Measurements from ENCODE around the gene P4HA2.
A peak's percentile ranks its signal among the peaks of the same experiment; 100 is the strongest.

P4HA2 gene

GRCh38 chr5:132184588-132184987, 43.1 kb downstream of the P4HA2 start:
- Histone ChIP-seq H3K27me3 (ENCODE audit: insufficient read depth, low read depth, severe bottlenecking) (no peaks in the 10 kb centered on the region), H3K9me3 (ENCODE audit: severe bottlenecking) (no peaks in the 10 kb centered on the region), H3K27ac (no peak overlapping the region), H3K36me3 (no peaks in the 10 kb centered on the region), H3K4me3 (ENCODE audit: low read depth, low read length) (no peak overlapping the region)
- no peak for TF ChIP-seq CTCF (IDR thresholded peaks at IDR 0.05; ENCODE audit: low read depth, low read length)
- DNase-seq, result no peak

- no peaks in the 10 kb centered on the region for H3K9me3 ChIP-seq (ENCODE audit: severe bottlenecking)
- H3K36me3 ChIP-seq, result no peaks in the 10 kb centered on the region
- TF ChIP-seq CTCF (IDR thresholded peaks at IDR 0.05; ENCODE audit: low read depth, low read length), result no peak
- H3K27ac ChIP-seq, result no peak overlapping the region
- no peaks in the 10 kb centered on the region for H3K27me3 ChIP-seq (ENCODE audit: insufficient read depth, low read depth, severe bottlenecking)
- no peak for DNase-seq
- no peak overlapping the region for H3K4me3 ChIP-seq (ENCODE audit: low read depth, low read length)
These were observed 43.9 kb downstream of the P4HA2 start for GRCh38 chr5:132183723-132184122.

GRCh38 chr5:132182359-132183040, 45.2 kb downstream of the P4HA2 start:
- no peaks in the 10 kb centered on the region for H3K27me3 ChIP-seq (ENCODE audit: insufficient read depth, low read depth, severe bottlenecking)
- H3K9me3 ChIP-seq (ENCODE audit: severe bottlenecking), result no peaks in the 10 kb centered on the region
- H3K27ac ChIP-seq, result no peak overlapping the region
- DNase-seq, result no peak
- no peaks in the 10 kb centered on the region for H3K36me3 ChIP-seq
- H3K4me3 ChIP-seq (ENCODE audit: low read depth, low read length), result no peak overlapping the region
- TF ChIP-seq CTCF (IDR thresholded peaks at IDR 0.05; ENCODE audit: low read depth, low read length), result no peak

- no peak overlapping the region for H3K4me3 ChIP-seq (ENCODE audit: low read depth, low read length)
- no peak overlapping the region for H3K27ac ChIP-seq
- no peaks in the 10 kb centered on the region for H3K27me3 ChIP-seq (ENCODE audit: insufficient read depth, low read depth, severe bottlenecking)
- TF ChIP-seq CTCF (IDR thresholded peaks at IDR 0.05; ENCODE audit: low read depth, low read length), result no peak
- H3K9me3 ChIP-seq (ENCODE audit: severe bottlenecking), result no peaks in the 10 kb centered on the region
- H3K36me3 ChIP-seq, result no peaks in the 10 kb centered on the region
- peak; percentile 17 for DNase-seq
These were observed 46.5 kb downstream of the P4HA2 start for GRCh38 chr5:132181011-132181629.

- Histone ChIP-seq H3K9me3 (ENCODE audit: severe bottlenecking) (no peaks in the 10 kb centered on the region), H3K36me3 (no peaks in the 10 kb centered on the region), H3K27ac (peak overlapping the region; percentile 26), H3K27me3 (ENCODE audit: insufficient read depth, low read depth, severe bottlenecking) (no peaks in the 10 kb centered on the region), H3K4me3 (ENCODE audit: low read depth, low read length) (no peak overlapping the region)
- DNase-seq, result peak; percentile 62
- TF ChIP-seq CTCF (IDR thresholded peaks at IDR 0.05; ENCODE audit: low read depth, low read length), result peak; percentile 64
These were observed 47.4 kb downstream of the P4HA2 start for GRCh38 chr5:132180134-132180745.
